ENCODE results near the gene CTPS2. TPM values are rescaled to one million over a fixed set of nuclear protein-coding genes. Genes with fewer than 3 reads are reported as not detected.
"Not testable (repeated sequence)": the region's sequence is repeated elsewhere in the genome, so short reads cannot be mapped to it uniquely, and the experiment has no call there.

CTPS2 gene, protein sequence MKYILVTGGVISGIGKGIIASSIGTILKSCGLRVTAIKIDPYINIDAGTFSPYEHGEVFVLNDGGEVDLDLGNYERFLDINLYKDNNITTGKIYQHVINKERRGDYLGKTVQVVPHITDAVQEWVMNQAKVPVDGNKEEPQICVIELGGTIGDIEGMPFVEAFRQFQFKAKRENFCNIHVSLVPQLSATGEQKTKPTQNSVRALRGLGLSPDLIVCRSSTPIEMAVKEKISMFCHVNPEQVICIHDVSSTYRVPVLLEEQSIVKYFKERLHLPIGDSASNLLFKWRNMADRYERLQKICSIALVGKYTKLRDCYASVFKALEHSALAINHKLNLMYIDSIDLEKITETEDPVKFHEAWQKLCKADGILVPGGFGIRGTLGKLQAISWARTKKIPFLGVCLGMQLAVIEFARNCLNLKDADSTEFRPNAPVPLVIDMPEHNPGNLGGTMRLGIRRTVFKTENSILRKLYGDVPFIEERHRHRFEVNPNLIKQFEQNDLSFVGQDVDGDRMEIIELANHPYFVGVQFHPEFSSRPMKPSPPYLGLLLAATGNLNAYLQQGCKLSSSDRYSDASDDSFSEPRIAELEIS
- total RNA-seq (ENCODE audit: low replicate concordance): 46.7 and 59.0 TPM in 2 replicates
- long read RNA-seq, transcript CTPS2-201 (19 exons, 3,629 nt): minor isoform, 5 of 78 reads
- long read RNA-seq, transcript CTPS2-202 (19 exons, 3,526 nt): major isoform, 26 of 78 reads
- long read RNA-seq, partial matches to known transcripts: 9 of 78 reads
- long read RNA-seq, other reads (novel, unspliced or antisense): 38 of 78 reads

DNA sequence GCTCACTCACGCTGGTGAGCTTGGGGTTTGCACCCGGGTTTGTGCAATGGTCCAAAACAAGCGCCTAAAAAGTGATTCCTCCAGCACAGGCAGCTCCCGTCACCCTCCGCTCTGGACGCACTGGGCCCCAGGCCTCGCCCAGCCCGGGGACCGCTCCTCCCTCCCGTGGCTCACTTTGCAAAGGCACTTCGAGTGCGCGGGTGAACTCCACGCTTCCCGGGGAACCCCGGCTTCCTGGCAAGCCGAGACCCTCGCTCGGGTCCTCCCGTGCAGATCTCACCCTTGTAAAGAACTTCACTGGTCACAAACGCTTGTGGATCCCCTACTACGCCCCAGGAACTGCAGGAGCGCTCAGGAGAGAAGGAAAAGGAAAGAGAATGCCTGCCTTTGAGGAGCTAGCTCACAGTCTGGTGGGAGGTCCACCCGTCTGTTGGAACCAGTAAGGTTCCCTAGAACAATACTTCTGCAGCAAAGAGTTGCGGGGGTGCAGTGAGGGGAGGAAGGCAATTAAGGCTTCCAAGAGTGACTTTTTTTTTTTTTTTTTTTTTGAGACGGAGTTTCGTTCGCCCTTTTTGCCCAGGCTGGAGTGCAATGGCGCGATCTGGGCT lies at the start of gene CTPS2:
Gene CTPS2 (minus strand): TSS at position 122 of the 608 bp plus-strand sequence. CDS start 9,767 bp downstream, outside the sequence.
- Mint-ChIP-seq H3K4me3 (peak within 1 kb of the TSS; percentile 98), H3K27me3 (no peaks in the 10 kb centered on the region), H3K27ac (peak within 1 kb of the TSS; percentile 96), H3K36me3 (peaks cover 11% of the 10 kb centered on the region), H3K9me3 (no peaks in the 10 kb centered on the region), H3K4me1 (ENCODE audit: unreplicated experiment) (peaks cover 22% of the 10 kb centered on the region)
- DNase-seq (ENCODE audit: extremely low spot score, unreplicated experiment): peak; percentile 85
- TF ChIP-seq, protein P1, sequence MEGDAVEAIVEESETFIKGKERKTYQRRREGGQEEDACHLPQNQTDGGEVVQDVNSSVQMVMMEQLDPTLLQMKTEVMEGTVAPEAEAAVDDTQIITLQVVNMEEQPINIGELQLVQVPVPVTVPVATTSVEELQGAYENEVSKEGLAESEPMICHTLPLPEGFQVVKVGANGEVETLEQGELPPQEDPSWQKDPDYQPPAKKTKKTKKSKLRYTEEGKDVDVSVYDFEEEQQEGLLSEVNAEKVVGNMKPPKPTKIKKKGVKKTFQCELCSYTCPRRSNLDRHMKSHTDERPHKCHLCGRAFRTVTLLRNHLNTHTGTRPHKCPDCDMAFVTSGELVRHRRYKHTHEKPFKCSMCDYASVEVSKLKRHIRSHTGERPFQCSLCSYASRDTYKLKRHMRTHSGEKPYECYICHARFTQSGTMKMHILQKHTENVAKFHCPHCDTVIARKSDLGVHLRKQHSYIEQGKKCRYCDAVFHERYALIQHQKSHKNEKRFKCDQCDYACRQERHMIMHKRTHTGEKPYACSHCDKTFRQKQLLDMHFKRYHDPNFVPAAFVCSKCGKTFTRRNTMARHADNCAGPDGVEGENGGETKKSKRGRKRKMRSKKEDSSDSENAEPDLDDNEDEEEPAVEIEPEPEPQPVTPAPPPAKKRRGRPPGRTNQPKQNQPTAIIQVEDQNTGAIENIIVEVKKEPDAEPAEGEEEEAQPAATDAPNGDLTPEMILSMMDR (conservative IDR thresholded peaks at IDR 0.05): peak; percentile 30

DNA sequence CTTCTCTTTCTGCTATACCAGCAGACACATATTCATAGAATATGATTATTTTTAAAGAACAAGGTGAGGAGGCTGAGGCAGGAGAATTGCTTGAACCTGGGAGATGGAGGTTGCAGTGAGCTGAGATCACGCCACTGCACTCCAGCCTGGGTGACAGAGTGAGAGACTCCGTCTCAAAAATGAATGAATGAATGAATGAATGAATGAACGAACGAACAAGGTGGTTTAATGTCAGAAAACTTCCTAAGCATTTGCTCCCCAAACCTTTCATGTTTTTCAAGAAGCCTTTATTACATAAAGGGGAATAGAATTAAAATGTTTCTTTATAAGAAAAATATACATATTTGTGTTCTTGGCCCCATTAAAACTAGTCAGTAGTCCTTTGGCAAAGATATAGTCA lies 49.0 kb upstream of the CTPS2 start:
- not testable (repeated sequence) for H3K27me3 Mint-ChIP-seq

DNA sequence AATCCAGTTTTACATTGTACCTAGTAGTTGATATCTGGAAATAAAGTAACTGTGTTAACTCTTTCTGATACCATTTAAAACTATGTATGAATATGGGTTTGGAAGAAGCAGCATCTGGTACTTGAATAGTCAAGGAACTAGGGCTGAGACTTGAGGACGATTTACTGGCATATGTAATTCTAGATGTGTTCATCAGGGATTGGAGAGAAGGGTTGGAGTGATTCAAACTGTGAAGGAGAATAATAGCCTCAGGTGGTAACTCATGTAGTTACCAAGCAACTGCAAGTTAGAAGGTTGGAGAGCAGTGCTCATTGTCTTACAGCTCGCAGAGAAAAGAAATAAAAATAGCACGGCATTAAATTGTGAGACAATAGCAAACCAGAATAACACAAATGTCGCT lies 44.3 kb upstream of the CTPS2 start:
- Mint-ChIP-seq H3K27me3 (no peaks in the 10 kb centered on the region), H3K27ac (no peak overlapping the region), H3K9me3 (no peaks in the 10 kb centered on the region), H3K4me3 (no peak overlapping the region), H3K4me1 (ENCODE audit: unreplicated experiment) (peaks cover 11% of the 10 kb centered on the region), H3K36me3 (peaks cover 45% of the 10 kb centered on the region)
- DNase-seq (ENCODE audit: extremely low spot score, unreplicated experiment): no peak
- TF ChIP-seq, protein P1 (conservative IDR thresholded peaks at IDR 0.05): no peak

More for the DNA sequence above, 49.0 kb upstream of the CTPS2 start:
- not testable (repeated sequence) for DNase-seq (ENCODE audit: extremely low spot score, unreplicated experiment); H3K27ac Mint-ChIP-seq; H3K4me3 Mint-ChIP-seq; H3K9me3 Mint-ChIP-seq; H3K4me1 Mint-ChIP-seq (ENCODE audit: unreplicated experiment)
- peaks cover 23% of the 10 kb centered on the region for H3K36me3 Mint-ChIP-seq

DNA sequence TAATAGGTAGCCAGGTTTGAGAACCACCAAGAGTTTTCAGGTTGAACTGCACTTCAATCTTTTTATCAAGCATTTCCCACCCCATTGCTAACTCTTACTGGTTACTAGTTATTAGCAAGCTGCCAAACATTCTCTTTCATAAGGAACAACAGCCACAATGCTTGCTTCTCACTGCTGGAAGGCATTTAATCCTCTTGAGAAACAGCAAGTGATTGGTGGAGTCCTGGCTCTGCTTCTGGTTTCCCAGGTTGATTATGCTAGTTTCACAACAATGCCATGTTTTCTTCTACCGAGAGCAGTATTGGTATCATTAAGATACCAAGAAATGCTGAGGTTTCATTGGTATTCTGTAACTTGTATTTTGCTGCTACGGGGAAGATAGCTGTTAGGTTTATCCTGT lies 41.5 kb upstream of the CTPS2 start:
- no peak overlapping the region for H3K4me3 Mint-ChIP-seq
- H3K27me3 Mint-ChIP-seq: no peaks in the 10 kb centered on the region
- peaks cover 11% of the 10 kb centered on the region for H3K4me1 Mint-ChIP-seq (ENCODE audit: unreplicated experiment)
- no peak overlapping the region for H3K27ac Mint-ChIP-seq
- DNase-seq (ENCODE audit: extremely low spot score, unreplicated experiment): no peak
- H3K36me3 Mint-ChIP-seq: peaks cover 40% of the 10 kb centered on the region
- H3K9me3 Mint-ChIP-seq: no peaks in the 10 kb centered on the region
- TF ChIP-seq, protein P1 (conservative IDR thresholded peaks at IDR 0.05): no peak

DNA sequence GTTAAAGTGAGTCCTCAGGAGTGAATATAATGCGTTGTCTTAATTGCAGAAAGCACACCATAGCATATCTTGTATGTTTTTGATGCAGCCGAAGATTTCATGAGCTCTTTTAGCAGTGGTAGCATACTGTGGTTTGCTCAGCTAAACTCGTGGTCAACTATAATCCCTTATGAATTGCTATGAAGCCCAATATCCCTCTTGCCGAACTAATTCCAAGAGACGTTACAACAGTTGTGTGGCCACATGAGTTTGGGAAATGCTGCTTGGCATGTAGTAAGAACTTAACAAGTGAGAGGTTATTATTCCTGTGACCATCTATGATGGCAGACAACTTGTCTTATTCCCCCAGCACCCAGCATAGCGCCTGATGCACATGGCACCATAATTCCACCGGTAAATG lies 37.7 kb upstream of the CTPS2 start:
- Mint-ChIP-seq H3K36me3 (peaks cover 35% of the 10 kb centered on the region), H3K4me3 (no peak overlapping the region), H3K4me1 (ENCODE audit: unreplicated experiment) (peaks cover 6% of the 10 kb centered on the region), H3K27me3 (no peaks in the 10 kb centered on the region), H3K9me3 (no peaks in the 10 kb centered on the region), H3K27ac (no peak overlapping the region)
- DNase-seq (ENCODE audit: extremely low spot score, unreplicated experiment): no peak
- TF ChIP-seq, protein P1 (conservative IDR thresholded peaks at IDR 0.05): no peak

Measured in type B pancreatic cell (in vitro differentiated cells).